ENCODE data around the gene C14orf132.

The C14orf132 gene

GRCh38 chr14:96029089-96029645 lies 10.0 kb upstream of the C14orf132 start:
- TF ChIP-seq CTCF (IDR thresholded peaks at IDR 0.05; ENCODE audit: low read depth, low read length, missing control alignments), result no peak
- in situ Hi-C loops (cut with HindIII; ENCODE audit: low sequenced_read_pairs), result no loop called here
- no peak for DNase-seq (ENCODE audit: low read depth)
- H3K4me3 ChIP-seq (ENCODE audit: low read depth, low read length), result no peak overlapping the region

- no peak for DNase-seq (ENCODE audit: low read depth)
- in situ Hi-C loops (cut with HindIII; ENCODE audit: low sequenced_read_pairs), result no loop called here
- TF ChIP-seq CTCF (IDR thresholded peaks at IDR 0.05; ENCODE audit: low read depth, low read length, missing control alignments), result no peak
- H3K4me3 ChIP-seq (ENCODE audit: low read depth, low read length), result no peak overlapping the region
Measured at GRCh38 chr14:96030108-96030760, 8.9 kb upstream of the C14orf132 start.

- in situ Hi-C loops (cut with HindIII; ENCODE audit: low sequenced_read_pairs), result no loop called here
Measured at GRCh38 chr14:96031691-96032090, 7.5 kb upstream of the C14orf132 start.

GRCh38 chr14:96035456-96035855 lies 3.7 kb upstream of the C14orf132 start:
- no peak overlapping the region for H3K4me3 ChIP-seq (ENCODE audit: low read depth, low read length)
- no peak for TF ChIP-seq CTCF (IDR thresholded peaks at IDR 0.05; ENCODE audit: low read depth, low read length, missing control alignments)
- no peak for DNase-seq (ENCODE audit: low read depth)
- in situ Hi-C loops (cut with HindIII; ENCODE audit: low sequenced_read_pairs), result no loop called here

More at GRCh38 chr14:96031691-96032090, 7.5 kb upstream of the C14orf132 start:
- H3K4me3 ChIP-seq (ENCODE audit: low read depth, low read length), result no peak overlapping the region
- no peak for DNase-seq (ENCODE audit: low read depth)
- no peak for TF ChIP-seq CTCF (IDR thresholded peaks at IDR 0.05; ENCODE audit: low read depth, low read length, missing control alignments)

- no peak for DNase-seq (ENCODE audit: low read depth)
- H3K4me3 ChIP-seq (ENCODE audit: low read depth, low read length), result no peak overlapping the region
- in situ Hi-C loops (cut with HindIII; ENCODE audit: low sequenced_read_pairs), result no loop called here
- no peak for TF ChIP-seq CTCF (IDR thresholded peaks at IDR 0.05; ENCODE audit: low read depth, low read length, missing control alignments)
Measured at GRCh38 chr14:96037891-96038557, 1.1 kb upstream of the C14orf132 start.

- peak overlapping the region; percentile 75 for H3K4me3 ChIP-seq (ENCODE audit: low read depth, low read length)
Measured at GRCh38 chr14:96038558-96038919, 623 bp upstream of the C14orf132 start.

More at GRCh38 chr14:96038558-96038919, 623 bp upstream of the C14orf132 start:
- no peak for TF ChIP-seq CTCF (IDR thresholded peaks at IDR 0.05; ENCODE audit: low read depth, low read length, missing control alignments)
- in situ Hi-C loops (cut with HindIII; ENCODE audit: low sequenced_read_pairs), result no loop called here
- no peak for DNase-seq (ENCODE audit: low read depth)

Measured in astrocyte of the cerebellum (primary cell).